ENCODE data around the gene ADGRV1. TPM values are rescaled to one million over a fixed set of nuclear protein-coding genes. Genes with fewer than 3 reads are reported as not detected.

The ADGRV1 gene
- total RNA-seq, 2 experiments from 2014 or later, result not detected

DNA sequence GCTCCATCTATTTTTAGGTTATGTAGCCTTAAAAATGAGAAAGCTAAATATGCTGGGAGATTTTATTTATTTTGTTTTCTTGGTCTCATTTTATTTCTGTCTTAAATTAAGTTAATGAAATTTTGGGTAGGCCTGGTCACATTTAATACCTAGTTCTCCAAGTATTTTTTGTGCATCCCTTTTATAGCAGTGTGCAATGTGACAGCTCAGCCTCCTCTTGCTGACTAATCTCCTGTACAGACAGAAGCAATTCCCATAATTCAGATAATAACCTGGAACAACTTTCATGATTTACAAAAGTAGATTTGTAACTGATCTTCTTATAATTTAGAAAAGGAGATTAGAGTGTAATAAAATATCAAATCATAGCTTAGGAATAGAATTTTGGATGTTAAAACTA, 403.9 kb downstream of the ADGRV1 start:
- Histone ChIP-seq H3K4me1 (ENCODE audit: insufficient read depth, low read length, poor library complexity, severe bottlenecking) (no peaks in the 10 kb centered on the region), H3K4me2 (ENCODE audit: low read length) (no peak overlapping the region), H3K27ac (ENCODE audit: low read depth, low read length, poor library complexity, severe bottlenecking) (no peak overlapping the region), H3K36me3 (ENCODE audit: insufficient read depth, low read length) (no peaks in the 10 kb centered on the region), H2AFZ (ENCODE audit: low read length) (no peak overlapping the region), H3K9me2 (ENCODE audit: insufficient read depth, low read length) (no peaks in the 10 kb centered on the region), H4K20me1 (ENCODE audit: insufficient read depth, low read length) (no peaks in the 10 kb centered on the region; the same call in 1 of the 2 replicates), H3K4me3 (ENCODE audit: low read depth, low read length, poor library complexity, severe bottlenecking) (no peak overlapping the region), H3K9me3 (ENCODE audit: low read length) (no peaks in the 10 kb centered on the region), H3K79me2 (ENCODE audit: insufficient read depth, low read depth, low read length) (no peaks in the 10 kb centered on the region)
- ChIA-PET CTCF (ENCODE audit: unreplicated experiment) (no interaction called here), POLR2A (interaction anchor here (0.6 to 0.8 kb wide), 2 partner anchors 9 to 19 kb away, joined by 3 to 4 read pairs; no protein-coding TSS in a partner anchor)
- BruUV-seq (replicated peaks), result no TSS peak
- intact Hi-C loops (cut with micrococcal nuclease; ENCODE audit: unreplicated experiment), result no loop called here
- TF ChIP-seq, protein P1, sequence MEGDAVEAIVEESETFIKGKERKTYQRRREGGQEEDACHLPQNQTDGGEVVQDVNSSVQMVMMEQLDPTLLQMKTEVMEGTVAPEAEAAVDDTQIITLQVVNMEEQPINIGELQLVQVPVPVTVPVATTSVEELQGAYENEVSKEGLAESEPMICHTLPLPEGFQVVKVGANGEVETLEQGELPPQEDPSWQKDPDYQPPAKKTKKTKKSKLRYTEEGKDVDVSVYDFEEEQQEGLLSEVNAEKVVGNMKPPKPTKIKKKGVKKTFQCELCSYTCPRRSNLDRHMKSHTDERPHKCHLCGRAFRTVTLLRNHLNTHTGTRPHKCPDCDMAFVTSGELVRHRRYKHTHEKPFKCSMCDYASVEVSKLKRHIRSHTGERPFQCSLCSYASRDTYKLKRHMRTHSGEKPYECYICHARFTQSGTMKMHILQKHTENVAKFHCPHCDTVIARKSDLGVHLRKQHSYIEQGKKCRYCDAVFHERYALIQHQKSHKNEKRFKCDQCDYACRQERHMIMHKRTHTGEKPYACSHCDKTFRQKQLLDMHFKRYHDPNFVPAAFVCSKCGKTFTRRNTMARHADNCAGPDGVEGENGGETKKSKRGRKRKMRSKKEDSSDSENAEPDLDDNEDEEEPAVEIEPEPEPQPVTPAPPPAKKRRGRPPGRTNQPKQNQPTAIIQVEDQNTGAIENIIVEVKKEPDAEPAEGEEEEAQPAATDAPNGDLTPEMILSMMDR (conservative IDR thresholded peaks at IDR 0.05; ENCODE audit: low read length), result no peak
- TF ChIP-seq EZH2phosphoT487 (IDR thresholded peaks at IDR 0.05; ENCODE audit: borderline replicate concordance, low read depth, low read length), result no peak
- no peak for DNase-seq (ENCODE audit: low spot score)

DNA sequence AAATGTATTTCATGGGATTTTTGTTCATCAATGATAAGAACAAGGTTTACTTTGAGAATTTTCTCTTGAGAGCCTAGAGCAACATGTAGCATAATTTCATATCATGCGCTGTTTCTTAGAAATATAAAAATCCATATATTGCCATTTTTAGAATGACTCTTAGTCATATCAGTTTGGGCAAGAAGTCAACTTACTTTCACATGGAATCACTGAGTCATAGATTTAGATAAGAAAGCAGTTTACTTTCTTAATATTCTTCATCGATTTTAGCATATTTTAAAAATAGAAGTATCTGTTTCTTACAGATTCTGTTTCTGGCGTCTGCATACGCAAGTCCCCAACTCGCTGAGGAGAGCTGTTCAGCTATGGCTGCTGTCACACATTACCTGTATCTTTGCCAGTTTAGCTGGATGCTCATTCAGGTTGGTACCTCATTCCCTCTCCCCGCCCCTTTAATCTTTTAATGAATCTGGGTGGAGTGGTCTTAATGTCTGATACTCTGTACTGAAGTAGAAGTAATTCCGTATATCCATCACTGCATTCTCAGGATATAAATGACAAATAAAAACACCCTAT, 406.6 kb downstream of the ADGRV1 start:
- H3K4me1 ChIP-seq (ENCODE audit: insufficient read depth, low read length, poor library complexity, severe bottlenecking), result no peaks in the 10 kb centered on the region
- no TSS peak for BruUV-seq (replicated peaks)
- H3K36me3 ChIP-seq (ENCODE audit: insufficient read depth, low read length), result no peaks in the 10 kb centered on the region
- no peaks in the 10 kb centered on the region for H3K9me3 ChIP-seq (ENCODE audit: low read length)
- ChIA-PET CTCF (ENCODE audit: unreplicated experiment) (no interaction called here), POLR2A (interaction anchor here (0.6 kb wide), 1 partner anchor 49 kb away, joined by 7 read pairs; no protein-coding TSS in a partner anchor)
- no peak overlapping the region for H3K4me3 ChIP-seq (ENCODE audit: low read depth, low read length, poor library complexity, severe bottlenecking)
- H3K9me2 ChIP-seq (ENCODE audit: insufficient read depth, low read length), result no peaks in the 10 kb centered on the region
- DNase-seq (ENCODE audit: low spot score), result no peak
- intact Hi-C loops (cut with micrococcal nuclease; ENCODE audit: unreplicated experiment), result no loop called here
- no peak for TF ChIP-seq EZH2phosphoT487 (IDR thresholded peaks at IDR 0.05; ENCODE audit: borderline replicate concordance, low read depth, low read length)
- TF ChIP-seq, protein P1 (conservative IDR thresholded peaks at IDR 0.05; ENCODE audit: low read length), result no peak
- no peaks in the 10 kb centered on the region for H3K79me2 ChIP-seq (ENCODE audit: insufficient read depth, low read depth, low read length)
- H4K20me1 ChIP-seq (ENCODE audit: insufficient read depth, low read length), result no peaks in the 10 kb centered on the region; the same call in 1 of the 2 replicates
- H3K27ac ChIP-seq (ENCODE audit: low read depth, low read length, poor library complexity, severe bottlenecking), result no peak overlapping the region
- H3K4me2 ChIP-seq (ENCODE audit: low read length), result no peak overlapping the region
- H2AFZ ChIP-seq (ENCODE audit: low read length), result no peak overlapping the region

GRCh38 chr5:90967443-90967842, 408.8 kb downstream of the ADGRV1 start:
- H3K9me2 ChIP-seq (ENCODE audit: insufficient read depth, low read length), result no peaks in the 10 kb centered on the region
- H4K20me1 ChIP-seq (ENCODE audit: insufficient read depth, low read length), result no peaks in the 10 kb centered on the region
- intact Hi-C loops (cut with micrococcal nuclease; ENCODE audit: unreplicated experiment), result no loop called here
- no TSS peak for BruUV-seq (replicated peaks)
- no peaks in the 10 kb centered on the region for H3K4me1 ChIP-seq (ENCODE audit: insufficient read depth, low read length, poor library complexity, severe bottlenecking)
- no peak overlapping the region for H3K4me2 ChIP-seq (ENCODE audit: low read length)
- DNase-seq (ENCODE audit: low spot score), result no peak
- TF ChIP-seq, protein P1 (conservative IDR thresholded peaks at IDR 0.05; ENCODE audit: low read length), result no peak
- no peak for TF ChIP-seq EZH2phosphoT487 (IDR thresholded peaks at IDR 0.05; ENCODE audit: borderline replicate concordance, low read depth, low read length)
- H3K4me3 ChIP-seq (ENCODE audit: low read depth, low read length, poor library complexity, severe bottlenecking), result no peak overlapping the region
- H3K27ac ChIP-seq (ENCODE audit: low read depth, low read length, poor library complexity, severe bottlenecking), result no peak overlapping the region
- H3K79me2 ChIP-seq (ENCODE audit: insufficient read depth, low read depth, low read length), result no peaks in the 10 kb centered on the region
- no peak overlapping the region for H2AFZ ChIP-seq (ENCODE audit: low read length)
- H3K9me3 ChIP-seq (ENCODE audit: low read length), result no peaks in the 10 kb centered on the region
- no peaks in the 10 kb centered on the region for H3K36me3 ChIP-seq (ENCODE audit: insufficient read depth, low read length)
- CTCF ChIA-PET (ENCODE audit: unreplicated experiment), result no interaction called here
- POLR2A ChIA-PET, result interaction anchor here (0.6 to 0.7 kb wide), 3 partner anchors 20 to 316 kb away, joined by 3 to 4 read pairs (median 3); no protein-coding TSS in a partner anchor
